HEK293 (cell line): ENCODE data around the gene TGFB2.

ENCODE experiments used
- CTCF ChIP-seq: fragments of 450-650 bp; formaldehyde crosslinking; IDR thresholded peaks from 2 replicates; pipeline ENCODE4 v1.5.1; 2016; ENCODE audit warnings: missing biosample characterization, missing genetic modification characterization
- PBX3 ChIP-seq: sonication (generic); formaldehyde crosslinking; IDR thresholded peaks from 2 replicates; pipeline ENCODE4 v1.8.1; 2022; ENCODE audit warnings: mild to moderate bottlenecking, moderate library complexity, missing genetic modification reagents
- YY1 ChIP-seq: fragments of 450-650 bp; formaldehyde crosslinking; IDR thresholded peaks from 2 replicates; pipeline ENCODE4 v1.5.1; 2018; ENCODE audit warnings: missing biosample characterization, missing genetic modification characterization
- ZNF292 ChIP-seq: fragments of 450-650 bp; formaldehyde crosslinking; IDR thresholded peaks from 2 replicates; pipeline ENCODE4 v1.5.1; 2016; ENCODE audit warnings: low read depth, missing biosample characterization, missing genetic modification characterization, borderline replicate concordance
- ZNF544 ChIP-seq: fragments of 450-650 bp; formaldehyde crosslinking; IDR thresholded peaks from 2 replicates; pipeline ENCODE4 v1.5.0; 2017; ENCODE audit warnings: missing biosample characterization, missing genetic modification characterization
- ZSCAN30 ChIP-seq: fragments of 450-650 bp; IDR thresholded peaks from 2 replicates; pipeline ENCODE4 v1.5.1; 2018; ENCODE audit warnings: missing biosample characterization, mild to moderate bottlenecking, missing genetic modification characterization, moderate library complexity

GRCh38 chr1:218429301-218429700 is 84.2 kb downstream of the TGFB2 start:
- TF ChIP-seq CTCF (tag by site-specific recombination): no peak
- TF ChIP-seq ZNF292: no peak
- TF ChIP-seq ZSCAN30: no peak
- no peak for TF ChIP-seq YY1 (tag by site-specific recombination)
- no peak for TF ChIP-seq PBX3 (CRISPR knock-in tag)
- TF ChIP-seq ZNF544 (tag by site-specific recombination): no peak
